ENCODE data around the gene VASP.
"Not testable (repeated sequence)": the region's sequence is repeated elsewhere in the genome, so short reads cannot be mapped to it uniquely, and the experiment has no call there.

Gene VASP

DNA sequence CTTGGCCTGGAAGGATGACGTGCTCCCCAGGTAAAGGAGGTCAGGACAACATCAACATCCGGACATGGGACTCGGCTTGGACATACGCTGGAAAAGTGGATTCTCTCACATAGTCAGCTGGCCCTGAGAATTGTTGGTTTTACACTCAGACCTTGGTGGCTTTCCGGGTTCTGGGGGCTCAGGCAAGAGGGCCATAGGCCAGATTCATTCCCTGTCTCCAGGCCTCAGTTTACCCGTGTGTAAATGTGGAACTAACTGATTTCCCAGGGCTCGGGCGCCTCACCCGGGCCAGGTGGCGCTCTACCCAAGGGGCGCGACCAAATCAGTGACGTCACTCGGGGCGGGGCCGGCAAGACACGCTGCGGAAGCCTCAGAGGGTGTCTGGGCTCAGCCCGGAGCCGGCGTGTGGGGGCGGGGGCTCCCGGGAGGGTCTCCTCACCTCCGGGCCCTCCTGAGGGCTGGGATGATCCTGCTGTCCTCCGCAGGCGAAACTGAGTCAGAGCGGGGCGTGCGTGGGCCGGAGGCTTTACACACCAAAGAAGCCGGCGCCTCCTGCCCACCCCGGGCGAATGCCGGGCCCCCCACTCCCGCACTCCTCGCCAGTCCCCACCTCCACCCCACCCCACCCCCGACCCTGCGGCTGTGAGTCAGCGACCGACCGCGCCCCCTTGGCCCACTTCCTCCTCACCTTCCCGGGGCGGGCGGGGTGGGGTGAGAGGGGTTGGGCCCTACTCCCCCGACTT is 862 bp upstream of the VASP start:
- DNase-seq (peak; percentile 96 to 98 (median 98)), ATAC-seq (replicated peaks) (peak; percentile 80)
- H3K27me3 Mint-ChIP-seq = no peaks in the 10 kb centered on the region
- H3K27ac Mint-ChIP-seq = peak overlapping the region; percentile 82 to 96
- no peaks in the 10 kb centered on the region for H3K9me3 Mint-ChIP-seq
- H3K36me3 Mint-ChIP-seq (ENCODE audit: insufficient read depth) = peaks cover 33% of the 10 kb centered on the region
- H3K4me1 Mint-ChIP-seq (ENCODE audit: low read depth in 2 of 2) = peaks cover 29 to 43% of the 10 kb centered on the region in 2 donors
- peak overlapping the region; percentile 91 to 98 for H3K4me3 Mint-ChIP-seq

GRCh38 chr19:45507872-45508416 is 665 bp downstream of the VASP start:
- H3K4me1 Mint-ChIP-seq (ENCODE audit: low read depth in 2 of 2) = peaks cover 35 to 51% of the 10 kb centered on the region in 2 donors
- H3K36me3 Mint-ChIP-seq (ENCODE audit: insufficient read depth) = peaks cover 32% of the 10 kb centered on the region
- no peaks in the 10 kb centered on the region for H3K9me3 Mint-ChIP-seq
- H3K4me3 Mint-ChIP-seq = peak overlapping the region; percentile 91 to 98
- no peak for ATAC-seq (replicated peaks)
- H3K27ac Mint-ChIP-seq = peak overlapping the region; percentile 82 to 96
- DNase-seq = no peak
- no peaks in the 10 kb centered on the region for H3K27me3 Mint-ChIP-seq

GRCh38 chr19:45508417-45508860 is 1.2 kb downstream of the VASP start:
- Mint-ChIP-seq H3K27me3 (no peaks in the 10 kb centered on the region), H3K4me1 (ENCODE audit: low read depth in 2 of 2) (peaks cover 38 to 56% of the 10 kb centered on the region in 2 donors), H3K9me3 (no peaks in the 10 kb centered on the region), H3K36me3 (ENCODE audit: insufficient read depth) (peaks cover 30% of the 10 kb centered on the region), H3K4me3 (peak overlapping the region; percentile 91 to 98), H3K27ac (peak overlapping the region; percentile 82 to 96)
- DNase-seq (no peak), ATAC-seq (replicated peaks) (no peak)

- Mint-ChIP-seq H3K9me3 (no peaks in the 10 kb centered on the region), H3K4me1 (ENCODE audit: low read depth in 2 of 2) (peaks cover 44 to 61% of the 10 kb centered on the region in 2 donors), H3K27ac (peak overlapping the region; percentile 82 to 96), H3K36me3 (ENCODE audit: insufficient read depth) (peaks cover 30% of the 10 kb centered on the region), H3K27me3 (no peaks in the 10 kb centered on the region), H3K4me3 (peak overlapping the region; percentile 91 to 98)
- ATAC-seq (replicated peaks) (no peak), DNase-seq (no peak)
Measured at GRCh38 chr19:45508861-45509691, 1.8 kb downstream of the VASP start.

DNA sequence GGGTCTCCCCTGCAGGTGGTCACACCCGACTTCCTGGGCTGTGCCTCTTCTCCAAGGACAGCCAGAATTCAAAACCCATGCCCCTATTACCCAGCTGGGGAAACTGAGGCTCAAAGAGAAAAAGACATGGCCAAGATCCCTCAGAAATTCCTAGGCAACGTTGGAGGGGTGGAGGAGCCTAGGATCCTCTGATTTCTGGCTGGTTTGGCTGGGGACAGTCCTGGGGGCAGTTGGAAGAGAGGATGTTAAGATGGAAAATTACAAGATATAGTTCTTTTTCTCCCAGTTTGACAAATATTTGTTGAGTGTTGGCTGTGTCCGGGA is 2.4 kb downstream of the VASP start:
- Mint-ChIP-seq H3K4me1 (ENCODE audit: low read depth in 2 of 2) (peaks cover 48 to 64% of the 10 kb centered on the region in 2 donors), H3K9me3 (no peaks in the 10 kb centered on the region), H3K27me3 (no peaks in the 10 kb centered on the region), H3K36me3 (ENCODE audit: insufficient read depth) (peaks cover 30% of the 10 kb centered on the region), H3K27ac (peak overlapping the region; percentile 82 to 96), H3K4me3 (peak overlapping the region; percentile 91 to 98)
- ATAC-seq (replicated peaks) (no peak), DNase-seq (no peak)

DNA sequence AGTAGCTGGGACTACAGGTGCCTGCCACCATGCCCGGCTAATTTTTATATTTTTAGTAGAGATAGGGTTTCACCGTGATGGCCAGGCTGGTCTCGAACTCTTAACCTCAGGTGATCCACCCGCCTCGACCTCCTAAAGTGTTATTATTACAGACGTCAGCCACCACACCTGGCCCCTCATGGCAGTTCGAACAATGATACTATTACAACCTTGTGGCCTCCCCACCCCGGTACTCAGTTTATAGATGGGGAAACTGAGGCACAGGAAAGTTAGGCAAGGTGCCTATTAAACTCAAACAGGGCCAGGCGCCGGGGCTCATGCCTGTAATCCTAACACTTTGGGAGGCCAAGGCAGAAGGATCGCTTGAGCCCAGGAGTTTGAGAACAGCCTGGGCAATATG is 3.1 kb downstream of the VASP start:
- Mint-ChIP-seq H3K4me1 (ENCODE audit: low read depth in 2 of 2) (peaks cover 52 to 68% of the 10 kb centered on the region in 2 donors), H3K27ac (peak overlapping the region; percentile 82 to 96), H3K36me3 (ENCODE audit: insufficient read depth) (peaks cover 30% of the 10 kb centered on the region), H3K4me3 (peak overlapping the region; percentile 91 to 98)
- ATAC-seq (replicated peaks); H3K27me3 Mint-ChIP-seq; H3K9me3 Mint-ChIP-seq; DNase-seq: not testable (repeated sequence)

DNA sequence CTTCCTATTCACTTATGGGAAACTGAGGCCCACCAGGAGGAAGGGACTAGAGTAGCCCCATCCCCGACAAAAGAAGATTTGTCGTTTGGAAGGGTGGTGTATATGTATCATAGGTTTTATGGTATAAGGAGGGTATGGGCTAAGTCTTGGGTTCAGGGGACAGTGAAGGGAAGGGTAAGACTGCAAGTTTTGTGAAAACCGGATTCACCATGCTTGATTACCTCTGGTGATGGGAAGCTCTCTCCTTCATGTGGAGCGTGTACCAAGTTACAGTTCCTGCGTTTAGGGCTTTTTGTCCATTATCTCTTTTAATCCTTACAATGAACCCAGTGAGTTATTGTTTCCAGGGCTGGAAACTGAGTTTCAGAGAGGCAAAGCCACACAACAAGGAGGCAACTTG is 3.8 kb downstream of the VASP start:
- H3K4me3 Mint-ChIP-seq = peak overlapping the region in 1 of 2 donors; percentile 91
- DNase-seq = no peak
- H3K27ac Mint-ChIP-seq = peak overlapping the region; percentile 82 to 96
- no peak for ATAC-seq (replicated peaks)
- no peaks in the 10 kb centered on the region for H3K27me3 Mint-ChIP-seq
- peaks cover 33% of the 10 kb centered on the region for H3K36me3 Mint-ChIP-seq (ENCODE audit: insufficient read depth)
- peaks cover 55 to 65% of the 10 kb centered on the region in 2 donors for H3K4me1 Mint-ChIP-seq (ENCODE audit: low read depth in 2 of 2)
- H3K9me3 Mint-ChIP-seq = no peaks in the 10 kb centered on the region

GRCh38 chr19:45512881-45513483 is 5.7 kb downstream of the VASP start:
- Mint-ChIP-seq H3K36me3 (ENCODE audit: insufficient read depth) (peaks cover 34% of the 10 kb centered on the region), H3K9me3 (no peaks in the 10 kb centered on the region), H3K27me3 (no peaks in the 10 kb centered on the region), H3K27ac (peak overlapping the region; percentile 44 to 89), H3K4me1 (ENCODE audit: low read depth in 2 of 2) (peaks cover 59 to 63% of the 10 kb centered on the region in 2 donors), H3K4me3 (peak overlapping the region; percentile 28 to 60)
- no peak for DNase-seq
- ATAC-seq (replicated peaks) = no peak

GRCh38 chr19:45514376-45515051 is 7.2 kb downstream of the VASP start:
- peak overlapping the region; percentile 89 for H3K27ac Mint-ChIP-seq
- no peak for DNase-seq
- no peaks in the 10 kb centered on the region for H3K9me3 Mint-ChIP-seq
- peaks cover 45% of the 10 kb centered on the region for H3K36me3 Mint-ChIP-seq (ENCODE audit: insufficient read depth)
- ATAC-seq (replicated peaks) = no peak
- peak overlapping the region; percentile 60 to 71 for H3K4me3 Mint-ChIP-seq
- peaks cover 53 to 57% of the 10 kb centered on the region in 2 donors for H3K4me1 Mint-ChIP-seq (ENCODE audit: low read depth in 2 of 2)
- H3K27me3 Mint-ChIP-seq = no peaks in the 10 kb centered on the region

DNA sequence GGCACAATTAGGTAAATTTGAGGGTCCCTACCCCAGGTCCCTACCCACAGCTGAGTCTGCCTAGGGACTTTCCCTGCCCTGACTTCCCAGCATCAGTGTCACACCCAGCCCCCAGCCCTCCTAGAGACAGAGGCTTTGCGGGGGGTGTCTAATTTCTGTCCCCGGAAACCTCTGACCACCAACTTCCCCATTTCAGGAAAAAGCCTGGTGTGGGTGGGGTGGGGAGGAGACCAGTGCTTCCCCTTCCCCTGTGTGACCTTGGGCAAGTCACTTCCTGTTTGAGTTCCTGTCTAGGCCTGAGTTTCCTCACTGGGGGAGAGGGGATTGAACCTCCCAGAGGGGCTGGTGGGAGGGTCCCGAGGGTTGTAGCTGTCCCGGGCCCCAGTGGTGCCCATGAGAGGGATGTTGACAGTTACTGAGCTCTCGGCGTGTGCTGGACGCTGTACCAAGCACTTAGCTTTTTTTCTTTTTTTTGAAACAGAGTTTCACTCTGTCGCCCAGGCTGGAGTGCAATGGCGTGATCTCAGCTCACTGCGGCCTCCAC is 7.9 kb downstream of the VASP start:
- DNase-seq (no peak), ATAC-seq (replicated peaks) (peak; percentile 71)
- Mint-ChIP-seq H3K36me3 (ENCODE audit: insufficient read depth) (peaks cover 46% of the 10 kb centered on the region), H3K4me3 (peak overlapping the region; percentile 60 to 71), H3K27ac (peak overlapping the region; percentile 89), H3K4me1 (ENCODE audit: low read depth in 2 of 2) (peaks cover 49 to 51% of the 10 kb centered on the region in 2 donors), H3K27me3 (no peaks in the 10 kb centered on the region), H3K9me3 (no peaks in the 10 kb centered on the region)

- ATAC-seq (replicated peaks) (no peak), DNase-seq (no peak)
- peaks cover 43 to 44% of the 10 kb centered on the region in 2 donors for H3K4me1 Mint-ChIP-seq (ENCODE audit: low read depth in 2 of 2)
- no peaks in the 10 kb centered on the region for H3K27me3 Mint-ChIP-seq
- H3K36me3 Mint-ChIP-seq (ENCODE audit: insufficient read depth) = peaks cover 49% of the 10 kb centered on the region
- H3K27ac Mint-ChIP-seq = peak overlapping the region; percentile 89
- peak overlapping the region in 1 of 2 donors; percentile 60 for H3K4me3 Mint-ChIP-seq
- no peaks in the 10 kb centered on the region for H3K9me3 Mint-ChIP-seq
Measured at GRCh38 chr19:45515807-45516401, 8.6 kb downstream of the VASP start.

DNA sequence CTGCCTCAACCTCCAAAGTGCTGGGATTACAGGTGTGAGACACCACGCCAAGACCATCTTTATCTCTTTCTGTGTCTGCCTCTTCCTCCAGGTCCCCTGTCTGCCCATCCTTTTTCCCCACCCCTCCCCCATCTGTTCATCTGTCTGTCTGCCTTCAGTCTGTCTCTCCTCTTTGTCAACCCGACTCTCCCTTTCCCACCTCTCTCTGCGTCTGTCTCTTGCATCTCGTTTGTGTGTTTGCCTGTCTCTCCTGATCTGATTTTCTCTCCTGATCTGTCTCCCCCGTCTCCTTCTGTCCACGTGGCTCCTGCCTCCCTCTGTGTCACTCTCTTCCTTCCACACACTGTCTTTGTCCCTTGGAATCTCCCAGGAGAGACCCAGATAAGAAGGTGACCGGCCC is 10.0 kb downstream of the VASP start:
- H3K27me3 Mint-ChIP-seq = no peaks in the 10 kb centered on the region
- DNase-seq (no peak), ATAC-seq (replicated peaks) (no peak)
- H3K9me3 Mint-ChIP-seq = no peaks in the 10 kb centered on the region
- H3K4me3 Mint-ChIP-seq = no peak overlapping the region
- H3K4me1 Mint-ChIP-seq (ENCODE audit: low read depth in 2 of 2) = peaks cover 33 to 37% of the 10 kb centered on the region in 2 donors
- H3K27ac Mint-ChIP-seq = peak overlapping the region in 1 of 2 donors; percentile 24
- H3K36me3 Mint-ChIP-seq (ENCODE audit: insufficient read depth) = peaks cover 58% of the 10 kb centered on the region
